SK-N-SH treated with all-trans-retinoic acid at 6 μM for 48 hours (cell line): ENCODE results near the gene E2F2.

ENCODE experiments used
- BACH2 ChIP-seq: fragments of 250-450 bp; sonication (Bioruptor Pico); IDR thresholded peaks from 2 replicates; pipeline ENCODE4 v1.9.0; 2021; ENCODE audit warnings: mild to moderate bottlenecking, borderline replicate concordance
- CREB5 ChIP-seq: fragments of 250-450 bp; sonication (Bioruptor Pico); IDR thresholded peaks from 2 replicates; pipeline ENCODE4 v1.5.1; 2020; ENCODE audit warnings: low read depth, mild to moderate bottlenecking, moderate library complexity
- CSDC2 ChIP-seq: fragments of 250-450 bp; sonication (Bioruptor Pico); IDR thresholded peaks from 2 replicates; pipeline ENCODE4 v1.5.0; 2020; ENCODE audit warnings: mild to moderate bottlenecking, moderate library complexity
- CSRNP3 ChIP-seq: fragments of 250-450 bp; sonication (Bioruptor Pico); IDR thresholded peaks from 2 replicates; pipeline ENCODE4 v1.5.1; 2021; ENCODE audit warnings: mild to moderate bottlenecking, moderate library complexity
- ESRRG ChIP-seq: fragments of 250-450 bp; sonication (Bioruptor Pico); IDR thresholded peaks from 2 replicates; pipeline ENCODE4 v1.6.1; 2021; ENCODE audit warnings: mild to moderate bottlenecking
- GLIS3 ChIP-seq: fragments of 250-450 bp; sonication (Bioruptor Pico); IDR thresholded peaks from 2 replicates; pipeline ENCODE4 v1.5.0; 2020; ENCODE audit warnings: mild to moderate bottlenecking, moderate library complexity
- OSR1 ChIP-seq: fragments of 250-450 bp; sonication (Bioruptor Pico); IDR thresholded peaks from 2 replicates; pipeline ENCODE4 v1.8.0; 2022; ENCODE audit warnings: moderate library complexity, mild to moderate bottlenecking, inconsistent platforms
- PATZ1 ChIP-seq: fragments of 250-450 bp; sonication (Bioruptor Pico); IDR thresholded peaks from 2 replicates; pipeline ENCODE4 v1.8.0; 2020; ENCODE audit warnings: mild to moderate bottlenecking, moderate library complexity, borderline replicate concordance
- POU6F1 ChIP-seq: fragments of 250-450 bp; sonication (Bioruptor Pico); IDR thresholded peaks from 2 replicates; pipeline ENCODE4 v1.8.0; 2021; ENCODE audit warnings: low read depth, mild to moderate bottlenecking, moderate library complexity, borderline replicate concordance
- TCF4 ChIP-seq: fragments of 250-450 bp; sonication (Bioruptor Pico); IDR thresholded peaks from 2 replicates; pipeline ENCODE4 v1.8.0; 2021; ENCODE audit warnings: mild to moderate bottlenecking, moderate library complexity, borderline replicate concordance
- TOX ChIP-seq: fragments of 250-450 bp; sonication (Bioruptor Pico); IDR thresholded peaks from 2 replicates; pipeline ENCODE4 v1.8.0; 2021; ENCODE audit warnings: mild to moderate bottlenecking, moderate library complexity, borderline replicate concordance
- TSHZ2 ChIP-seq: fragments of 250-450 bp; sonication (Bioruptor Pico); IDR thresholded peaks from 2 replicates; pipeline ENCODE4 v1.5.0; 2020; ENCODE audit warnings: mild to moderate bottlenecking, moderate library complexity
- ZFP30 ChIP-seq: fragments of 450-650 bp; formaldehyde crosslinking; IDR thresholded peaks from 2 replicates; pipeline ENCODE4 v1.5.0; 2022; ENCODE audit warnings: mild to moderate bottlenecking, moderate library complexity
- ZNF565 ChIP-seq: fragments of 450-650 bp; formaldehyde crosslinking; conservative IDR thresholded peaks from 2 replicates; pipeline ENCODE4 v1.5.0; 2020; ENCODE audit warnings: low read depth, mild to moderate bottlenecking, moderate library complexity

- TF ChIP-seq BACH2 (CRISPR knock-in tag), result no peak
- TF ChIP-seq OSR1, result no peak
- no peak for TF ChIP-seq CREB5 (CRISPR knock-in tag)
- TF ChIP-seq ZFP30 (CRISPR knock-in tag), result no peak
- no peak for TF ChIP-seq CSDC2
- no peak for TF ChIP-seq ZNF565 (CRISPR knock-in tag)
- TF ChIP-seq PATZ1 (CRISPR knock-in tag), result no peak
- no peak for TF ChIP-seq TOX
- no peak for TF ChIP-seq ESRRG (CRISPR knock-in tag)
- TF ChIP-seq TCF4 (CRISPR knock-in tag), result no peak
- TF ChIP-seq TSHZ2 (CRISPR knock-in tag), result no peak
- no peak for TF ChIP-seq POU6F1 (CRISPR knock-in tag)
- TF ChIP-seq GLIS3 (CRISPR knock-in tag), result no peak
- no peak for TF ChIP-seq CSRNP3 (CRISPR knock-in tag)
Observed at GRCh38 chr1:23522244-23522982, 8.6 kb downstream of the E2F2 start.
